ENCODE results near the gene GSTM3.

The GSTM3 gene

DNA sequence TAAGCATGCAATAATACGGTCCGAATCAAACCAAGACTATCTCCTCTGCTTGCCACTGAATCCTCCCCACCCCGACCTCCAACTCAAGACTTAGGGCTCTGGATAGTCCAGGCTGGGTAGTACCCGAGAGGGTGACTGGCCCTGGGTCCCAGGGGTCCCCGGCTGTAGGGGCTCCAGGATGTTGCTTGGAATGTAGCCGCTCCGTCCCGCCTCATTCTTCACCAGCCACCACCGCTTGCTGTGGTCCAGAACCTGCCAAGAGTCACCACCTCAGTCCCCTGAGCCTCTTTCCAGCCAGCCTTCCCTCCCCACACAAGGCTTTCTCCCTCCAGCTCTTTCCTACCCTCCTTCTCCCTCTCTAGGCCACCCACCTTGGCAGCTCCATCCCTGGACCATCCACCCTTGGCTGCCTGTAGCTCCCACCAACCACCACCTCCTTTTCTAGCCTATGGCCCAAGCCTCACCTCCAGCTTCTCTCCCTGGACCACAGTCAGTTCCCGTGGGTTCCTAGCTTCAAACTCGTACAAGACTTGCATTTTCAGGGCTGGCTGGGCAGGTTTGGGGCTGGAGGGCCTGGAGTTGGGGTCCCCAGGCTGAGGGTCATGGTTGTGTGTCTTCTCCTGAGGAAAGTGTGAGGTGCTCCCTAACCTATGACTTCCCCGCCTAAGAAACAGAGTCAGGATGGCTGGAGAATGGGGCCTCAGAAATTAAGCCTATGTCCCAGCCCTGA is 10.9 kb upstream of the GSTM3 start:
- Histone ChIP-seq H3K9me2 (ENCODE audit: low read depth, low read length) (no peaks in the 10 kb centered on the region), H3K79me2 (ENCODE audit: insufficient read depth, low read length) (no peaks in the 10 kb centered on the region), H3K9me3 (ENCODE audit: low read length) (no peaks in the 10 kb centered on the region), H3K4me1 (ENCODE audit: insufficient read depth, low read length, severe bottlenecking) (no peaks in the 10 kb centered on the region), H3K27me3 (ENCODE audit: insufficient read depth, low read length) (peaks cover 3% of the 10 kb centered on the region; the same call in 1 of the 2 replicates), H3F3A (ENCODE audit: insufficient read depth, low read length) (no peaks in the 10 kb centered on the region), H4K20me1 (ENCODE audit: insufficient read depth, low read length) (no peaks in the 10 kb centered on the region), H3K27ac (ENCODE audit: low read depth, low read length, poor library complexity, severe bottlenecking) (no peak overlapping the region), H3K36me3 (ENCODE audit: insufficient read depth, low read length) (no peaks in the 10 kb centered on the region), H3K4me2 (ENCODE audit: low read length) (no peak overlapping the region), H3K4me3 (ENCODE audit: low read depth, low read length, poor library complexity, severe bottlenecking) (no peak overlapping the region), H3K9ac (ENCODE audit: low read length) (no peak overlapping the region), H2AFZ (ENCODE audit: low read length) (no peak overlapping the region)
- TF ChIP-seq EZH2 (IDR thresholded peaks at IDR 0.05; ENCODE audit: borderline replicate concordance, low read length), result no peak
- TF ChIP-seq, protein P1, sequence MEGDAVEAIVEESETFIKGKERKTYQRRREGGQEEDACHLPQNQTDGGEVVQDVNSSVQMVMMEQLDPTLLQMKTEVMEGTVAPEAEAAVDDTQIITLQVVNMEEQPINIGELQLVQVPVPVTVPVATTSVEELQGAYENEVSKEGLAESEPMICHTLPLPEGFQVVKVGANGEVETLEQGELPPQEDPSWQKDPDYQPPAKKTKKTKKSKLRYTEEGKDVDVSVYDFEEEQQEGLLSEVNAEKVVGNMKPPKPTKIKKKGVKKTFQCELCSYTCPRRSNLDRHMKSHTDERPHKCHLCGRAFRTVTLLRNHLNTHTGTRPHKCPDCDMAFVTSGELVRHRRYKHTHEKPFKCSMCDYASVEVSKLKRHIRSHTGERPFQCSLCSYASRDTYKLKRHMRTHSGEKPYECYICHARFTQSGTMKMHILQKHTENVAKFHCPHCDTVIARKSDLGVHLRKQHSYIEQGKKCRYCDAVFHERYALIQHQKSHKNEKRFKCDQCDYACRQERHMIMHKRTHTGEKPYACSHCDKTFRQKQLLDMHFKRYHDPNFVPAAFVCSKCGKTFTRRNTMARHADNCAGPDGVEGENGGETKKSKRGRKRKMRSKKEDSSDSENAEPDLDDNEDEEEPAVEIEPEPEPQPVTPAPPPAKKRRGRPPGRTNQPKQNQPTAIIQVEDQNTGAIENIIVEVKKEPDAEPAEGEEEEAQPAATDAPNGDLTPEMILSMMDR (IDR thresholded peaks at IDR 0.05; ENCODE audit: low read length), result no peak

DNA sequence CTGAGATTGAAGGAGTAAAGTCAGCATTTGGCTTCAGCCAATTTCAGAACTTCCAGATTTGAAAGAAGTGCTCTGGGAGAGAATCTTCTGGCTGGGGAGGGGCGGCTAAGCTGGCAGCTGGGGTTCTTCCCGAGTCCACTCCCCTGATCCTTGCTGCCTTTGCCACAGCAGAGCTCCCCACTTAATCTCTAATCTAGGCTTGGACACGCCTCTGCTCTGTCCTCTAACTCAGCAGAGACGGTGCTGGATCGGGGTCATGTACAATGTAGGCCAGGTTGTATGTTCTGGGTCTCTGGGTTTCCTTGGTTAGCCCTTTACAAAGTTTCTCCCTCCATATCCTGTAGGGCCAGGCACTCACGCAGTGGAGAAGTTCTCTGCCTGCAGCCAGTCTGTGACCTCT is 10.1 kb upstream of the GSTM3 start:
- H2AFZ ChIP-seq (ENCODE audit: low read length), result no peak overlapping the region
- no peaks in the 10 kb centered on the region for H3K4me1 ChIP-seq (ENCODE audit: insufficient read depth, low read length, severe bottlenecking)
- H3K9me2 ChIP-seq (ENCODE audit: low read depth, low read length), result no peaks in the 10 kb centered on the region
- peaks cover 3% of the 10 kb centered on the region; the same call in 1 of the 2 replicates for H3K27me3 ChIP-seq (ENCODE audit: insufficient read depth, low read length)
- H3K36me3 ChIP-seq (ENCODE audit: insufficient read depth, low read length), result no peaks in the 10 kb centered on the region
- TF ChIP-seq, protein P1 (IDR thresholded peaks at IDR 0.05; ENCODE audit: low read length), result no peak
- no peak for TF ChIP-seq EZH2 (IDR thresholded peaks at IDR 0.05; ENCODE audit: borderline replicate concordance, low read length)
- no peaks in the 10 kb centered on the region for H3F3A ChIP-seq (ENCODE audit: insufficient read depth, low read length)
- H3K27ac ChIP-seq (ENCODE audit: low read depth, low read length, poor library complexity, severe bottlenecking), result no peak overlapping the region
- H3K9me3 ChIP-seq (ENCODE audit: low read length), result no peaks in the 10 kb centered on the region
- H4K20me1 ChIP-seq (ENCODE audit: insufficient read depth, low read length), result no peaks in the 10 kb centered on the region
- no peak overlapping the region for H3K9ac ChIP-seq (ENCODE audit: low read length)
- no peak overlapping the region for H3K4me2 ChIP-seq (ENCODE audit: low read length)
- no peak overlapping the region for H3K4me3 ChIP-seq (ENCODE audit: low read depth, low read length, poor library complexity, severe bottlenecking)
- no peaks in the 10 kb centered on the region for H3K79me2 ChIP-seq (ENCODE audit: insufficient read depth, low read length)

DNA sequence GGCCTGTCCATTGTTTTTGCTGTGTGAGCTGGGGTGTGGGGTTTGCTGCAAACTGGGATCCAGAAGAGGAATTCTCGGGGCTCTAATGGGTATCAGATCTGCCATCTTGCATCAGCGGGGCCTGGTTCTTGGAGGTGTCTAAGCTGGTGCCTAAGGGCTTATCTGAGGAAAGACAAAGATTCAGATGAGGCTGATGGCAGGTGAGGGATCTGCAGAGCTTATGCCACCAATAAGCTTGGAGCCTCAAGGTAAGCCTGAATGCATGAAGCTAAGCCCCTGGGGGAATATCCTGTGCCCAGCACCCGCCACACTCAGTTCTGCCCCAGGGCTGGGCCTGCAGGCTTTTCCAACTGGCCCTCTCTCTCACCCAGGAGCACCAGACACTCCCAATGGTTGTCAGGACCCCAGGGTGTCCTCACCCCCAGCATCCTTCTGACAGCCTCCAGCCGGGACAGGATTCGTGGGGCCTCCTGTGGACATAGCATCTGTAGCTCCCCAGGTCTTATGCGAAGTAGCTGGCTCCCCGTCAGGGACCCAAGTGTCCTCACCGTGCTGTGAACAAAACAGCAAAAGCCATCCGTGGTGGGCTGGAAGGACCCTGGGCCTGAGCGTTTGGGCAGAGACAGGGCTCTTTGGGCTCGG is 9.5 kb upstream of the GSTM3 start:
- Histone ChIP-seq H3F3A (ENCODE audit: insufficient read depth, low read length) (no peaks in the 10 kb centered on the region), H4K20me1 (ENCODE audit: insufficient read depth, low read length) (no peaks in the 10 kb centered on the region), H3K4me3 (ENCODE audit: low read depth, low read length, poor library complexity, severe bottlenecking) (no peak overlapping the region), H2AFZ (ENCODE audit: low read length) (no peak overlapping the region), H3K27ac (ENCODE audit: low read depth, low read length, poor library complexity, severe bottlenecking) (no peak overlapping the region), H3K27me3 (ENCODE audit: insufficient read depth, low read length) (peaks cover 3% of the 10 kb centered on the region; the same call in 1 of the 2 replicates), H3K4me1 (ENCODE audit: insufficient read depth, low read length, severe bottlenecking) (no peaks in the 10 kb centered on the region), H3K9ac (ENCODE audit: low read length) (no peak overlapping the region), H3K9me3 (ENCODE audit: low read length) (no peaks in the 10 kb centered on the region), H3K36me3 (ENCODE audit: insufficient read depth, low read length) (no peaks in the 10 kb centered on the region), H3K9me2 (ENCODE audit: low read depth, low read length) (no peaks in the 10 kb centered on the region), H3K79me2 (ENCODE audit: insufficient read depth, low read length) (no peaks in the 10 kb centered on the region), H3K4me2 (ENCODE audit: low read length) (no peak overlapping the region)
- TF ChIP-seq, protein P1 (IDR thresholded peaks at IDR 0.05; ENCODE audit: low read length), result no peak
- TF ChIP-seq EZH2 (IDR thresholded peaks at IDR 0.05; ENCODE audit: borderline replicate concordance, low read length), result no peak

Measured in OCI-LY1 (cell line).